ENCODE results near the gene PPM1H.

PPM1H gene

DNA sequence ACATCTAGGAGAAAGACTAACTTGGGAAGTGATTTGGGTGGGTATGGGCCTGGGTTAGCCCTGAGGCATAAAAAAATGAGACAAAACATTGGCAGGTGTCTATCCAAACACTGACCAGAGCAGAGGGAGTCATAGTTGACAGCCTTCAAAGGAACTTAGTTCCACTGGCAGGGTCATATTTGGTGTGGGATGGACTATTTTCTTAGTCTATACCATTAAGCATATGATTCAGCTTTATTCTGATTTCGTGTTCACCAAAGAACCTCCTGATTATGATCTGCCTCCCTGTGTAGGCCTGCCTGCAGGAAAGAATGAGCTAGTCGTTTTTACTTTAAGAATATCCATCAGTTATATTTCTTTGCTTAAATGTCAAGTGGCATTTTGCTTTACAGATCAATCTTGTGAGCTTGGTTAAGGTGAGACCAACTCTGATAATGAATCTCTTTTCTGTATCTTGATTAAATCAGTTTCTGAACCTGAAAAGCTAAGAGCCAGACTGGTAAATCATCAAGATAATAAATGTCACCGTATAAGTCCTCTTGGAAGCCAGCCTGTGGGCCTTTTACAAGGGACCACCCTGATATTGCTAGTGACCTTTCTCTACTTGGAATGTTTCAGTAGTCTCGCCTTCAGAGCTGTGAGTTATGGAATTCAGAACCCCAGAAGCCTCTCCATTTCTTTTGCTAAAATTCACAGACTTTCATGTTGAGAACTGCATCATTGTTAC, 285.4 kb downstream of the PPM1H start:
- no peak for DNase-seq (ENCODE audit: low read depth in 2 of 2)

DNA sequence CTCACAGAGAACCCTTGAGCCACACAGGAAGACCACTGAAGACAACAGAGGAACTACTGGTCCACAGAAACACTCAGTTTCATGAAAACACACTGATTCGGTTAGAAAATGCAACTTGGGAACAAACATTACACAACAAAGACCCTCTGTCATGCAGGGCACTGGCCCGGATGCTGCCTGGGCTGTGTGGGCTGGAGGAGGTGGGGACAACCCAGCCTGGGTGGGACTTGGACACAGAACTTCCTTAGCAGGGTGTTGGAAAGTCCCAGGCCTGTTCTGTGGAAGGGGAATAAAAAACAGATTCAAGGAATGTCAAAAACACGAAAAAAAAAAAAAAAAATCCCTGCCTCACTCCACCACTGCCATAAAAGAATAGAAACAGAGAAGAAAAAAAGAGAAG, 287.4 kb downstream of the PPM1H start:
- DNase-seq (ENCODE audit: low read depth in 2 of 2): no peak

GRCh38 chr12:62646566-62646965, 288.4 kb downstream of the PPM1H start:
- no peak for DNase-seq (ENCODE audit: low read depth in 2 of 2)

DNA sequence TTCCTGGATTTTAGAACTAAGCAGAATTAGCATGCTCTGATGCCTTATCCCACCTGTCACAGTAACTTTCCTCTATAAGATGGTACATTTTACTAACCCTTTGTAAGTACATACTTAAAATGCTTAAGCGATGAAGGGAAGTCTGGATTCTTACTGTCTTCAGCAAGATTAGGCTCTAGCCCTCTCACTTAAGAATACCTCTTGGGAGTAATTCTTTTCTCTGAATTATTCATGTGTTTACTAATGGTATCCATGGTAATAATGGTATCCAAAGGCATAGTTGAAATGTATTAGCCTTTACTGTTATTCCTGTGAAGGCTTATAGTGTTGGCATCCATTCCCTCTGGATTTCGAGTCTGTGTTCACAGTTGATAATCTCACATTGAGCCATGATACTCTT, 291.5 kb downstream of the PPM1H start:
- DNase-seq (ENCODE audit: low read depth in 2 of 2): no peak

- DNase-seq (ENCODE audit: low read depth in 2 of 2): no peak
These were observed 292.5 kb downstream of the PPM1H start for GRCh38 chr12:62642486-62642885.

- DNase-seq (ENCODE audit: low read depth in 2 of 2): no peak
These were observed 294.0 kb downstream of the PPM1H start for GRCh38 chr12:62640910-62641448.

DNA sequence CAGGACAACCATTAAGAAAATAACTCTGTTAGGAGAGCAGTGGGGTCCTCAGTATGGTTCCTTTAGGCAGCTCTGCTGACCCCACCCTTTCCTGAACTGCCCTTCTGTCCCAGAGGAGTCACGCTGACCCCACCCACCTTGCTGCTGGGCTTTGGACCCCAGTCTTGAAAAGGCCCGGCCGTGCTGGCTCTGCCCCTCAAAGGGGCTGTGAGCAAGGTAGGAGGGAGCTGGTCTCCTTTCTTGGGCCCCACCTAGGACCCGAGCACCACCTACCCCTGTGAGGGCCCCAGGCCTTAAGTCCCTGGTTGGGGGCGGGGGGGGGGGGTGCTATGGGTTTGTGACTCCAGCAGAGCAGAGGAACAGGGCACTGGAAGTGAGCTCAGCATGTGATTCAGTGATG, 297.3 kb downstream of the PPM1H start:
- DNase-seq (ENCODE audit: low read depth in 2 of 2): no peak

DNA sequence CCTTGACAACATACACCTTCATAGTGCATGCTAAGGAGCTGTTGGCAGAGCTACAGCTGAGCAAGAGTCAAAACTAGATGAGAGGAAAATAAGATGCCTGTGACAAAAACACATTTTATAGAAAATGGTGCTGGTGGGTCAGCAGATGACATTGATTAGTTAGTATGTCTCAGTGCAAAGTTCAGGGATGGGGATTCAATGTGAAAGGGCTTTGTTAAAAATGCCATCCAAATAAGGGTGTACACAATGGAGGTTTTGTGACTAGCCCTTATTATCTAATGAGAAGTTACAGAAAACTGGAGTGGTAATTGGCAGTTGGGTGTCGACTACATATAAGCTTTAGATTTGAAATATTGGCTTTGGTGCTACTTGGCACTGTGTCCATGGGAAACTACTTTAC, 299.3 kb downstream of the PPM1H start:
- no peak for DNase-seq (ENCODE audit: low read depth in 2 of 2)

DNA sequence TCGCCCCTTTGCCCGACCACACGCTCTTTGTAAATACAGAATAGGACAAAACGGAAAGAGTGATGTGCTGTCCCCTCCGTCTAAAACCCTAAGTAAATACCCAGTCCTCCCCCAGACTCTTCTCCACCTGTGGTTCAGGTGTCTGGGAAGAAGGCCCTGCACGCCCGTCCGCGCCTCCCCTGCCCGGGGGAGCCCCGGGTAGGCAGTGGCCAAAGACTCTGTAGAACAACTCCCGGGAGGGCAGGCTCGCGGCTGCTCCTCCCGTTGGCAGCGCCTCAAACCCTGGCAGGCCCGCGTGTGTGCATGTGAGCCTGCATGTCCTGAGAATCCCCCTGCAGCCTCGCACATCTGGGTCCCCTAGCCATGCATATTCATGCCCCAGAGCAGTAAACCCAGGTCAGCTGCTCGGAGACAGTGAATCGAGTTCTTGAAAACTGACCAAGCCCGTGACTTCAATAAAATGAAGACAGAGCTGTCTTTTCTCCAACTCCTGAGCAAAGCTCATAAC, 302.5 kb downstream of the PPM1H start:
- no peak for DNase-seq (ENCODE audit: low read depth in 2 of 2)

DNA sequence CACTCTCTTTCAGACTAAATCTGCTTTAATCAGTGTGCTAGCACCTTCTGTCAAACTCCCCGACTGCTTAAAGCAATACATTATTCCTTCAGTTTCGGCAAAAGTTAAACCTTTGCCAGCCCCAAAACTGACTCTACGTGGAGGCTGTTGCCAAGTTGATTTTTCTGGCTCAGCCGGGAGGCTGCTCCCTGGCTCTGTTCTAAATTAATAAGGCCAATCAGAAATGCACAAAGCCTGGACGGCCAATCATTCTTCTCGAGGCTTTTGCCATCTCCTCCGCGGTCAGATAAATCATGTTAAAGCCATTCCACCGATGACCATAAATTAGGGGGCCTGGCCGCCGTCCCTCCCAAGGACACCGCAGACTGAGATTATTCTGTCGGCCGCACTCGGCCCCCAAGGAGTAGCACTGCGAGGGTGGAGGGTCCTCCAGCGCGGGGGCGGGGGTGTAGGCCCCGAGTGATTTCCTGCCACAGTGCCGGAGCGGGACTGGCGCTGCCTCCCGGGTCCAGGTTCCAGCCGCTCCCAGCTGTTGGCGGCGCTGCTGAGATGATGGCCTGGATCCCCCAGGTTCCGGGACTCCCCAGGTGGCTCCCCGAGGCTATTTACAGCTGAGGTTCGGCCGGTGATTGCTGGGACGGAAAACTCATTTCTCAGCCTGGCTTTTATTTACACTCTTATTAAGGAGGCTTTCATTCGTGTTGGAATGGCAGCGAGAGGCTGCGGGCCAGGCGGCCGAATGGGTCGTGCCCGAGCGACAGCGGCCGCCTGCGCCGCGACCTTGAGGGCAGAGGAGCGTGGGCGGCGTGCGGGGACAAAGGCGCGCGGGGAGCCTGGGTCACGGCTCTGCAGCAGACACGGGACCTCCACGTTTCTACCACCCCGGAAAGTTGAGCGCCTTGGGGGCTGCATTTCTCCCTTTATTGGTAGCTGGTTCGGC, 303.2 kb downstream of the PPM1H start:
- DNase-seq (ENCODE audit: low read depth in 2 of 2): no peak

GRCh38 chr12:62629971-62630739, 304.8 kb downstream of the PPM1H start:
- no peak for DNase-seq (ENCODE audit: low read depth in 2 of 2)

DNA sequence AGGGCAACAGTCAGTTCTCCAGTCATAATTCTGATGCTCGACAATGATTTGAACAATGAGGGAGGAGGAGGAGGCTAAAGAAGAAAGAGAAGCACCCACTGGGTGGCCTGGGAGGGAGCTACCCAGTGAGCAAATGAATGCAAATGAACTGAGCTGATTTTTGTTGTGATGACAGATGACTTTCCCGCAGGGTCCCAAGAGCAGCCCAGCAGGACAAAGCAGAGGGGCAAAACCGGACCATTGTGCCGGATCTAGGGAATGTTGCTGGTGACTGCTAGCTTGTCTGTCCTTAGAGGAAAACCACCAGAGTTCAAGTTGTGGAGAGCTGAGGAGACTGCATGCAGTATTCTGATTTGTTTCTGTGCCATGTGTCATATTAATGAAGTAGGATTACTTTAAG, 305.5 kb downstream of the PPM1H start:
- DNase-seq (ENCODE audit: low read depth in 2 of 2): no peak

DNA sequence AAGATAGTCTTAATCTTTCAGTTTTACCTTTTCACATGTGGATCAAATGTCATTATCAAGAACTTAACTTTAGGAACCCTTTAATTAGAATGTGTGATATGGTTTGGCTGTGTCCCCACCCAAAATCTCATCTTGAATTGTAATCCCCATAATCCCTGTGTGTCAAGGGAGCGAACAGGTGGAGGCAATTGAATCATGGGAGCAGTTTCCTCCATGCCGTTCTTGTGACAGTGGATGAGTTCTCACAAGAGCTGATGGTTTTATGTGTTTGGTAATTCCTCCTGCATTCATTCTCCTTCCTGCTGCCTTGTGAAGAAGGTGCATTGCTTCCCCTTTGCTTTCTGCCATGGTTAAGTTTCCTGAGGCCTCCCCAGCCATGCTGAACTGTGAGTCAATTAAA, 307.8 kb downstream of the PPM1H start:
- no peak for DNase-seq (ENCODE audit: low read depth in 2 of 2)

GRCh38 chr12:62625228-62625627, 309.7 kb downstream of the PPM1H start:
- no peak for DNase-seq (ENCODE audit: low read depth in 2 of 2)

DNA sequence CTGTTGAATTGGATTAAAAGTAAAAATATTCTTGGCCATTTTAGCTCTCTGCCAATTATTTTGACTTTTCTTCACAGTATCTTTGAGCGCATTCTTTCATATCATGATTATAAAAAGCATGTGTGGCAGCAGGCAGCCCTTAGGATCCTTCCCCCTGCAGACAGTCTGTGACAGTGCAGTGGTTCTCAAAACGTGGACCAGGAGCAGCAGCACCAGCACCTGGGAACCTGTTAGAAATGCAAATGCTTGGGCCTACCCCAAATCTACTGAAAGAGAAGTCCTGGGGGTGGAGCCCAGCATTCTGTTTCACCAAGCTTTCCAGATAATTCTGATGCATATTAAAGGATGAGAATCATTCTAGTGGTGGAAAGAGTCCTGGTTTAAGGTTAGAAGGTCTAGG, 312.8 kb downstream of the PPM1H start:
- DNase-seq (ENCODE audit: low read depth in 2 of 2): no peak

DNA sequence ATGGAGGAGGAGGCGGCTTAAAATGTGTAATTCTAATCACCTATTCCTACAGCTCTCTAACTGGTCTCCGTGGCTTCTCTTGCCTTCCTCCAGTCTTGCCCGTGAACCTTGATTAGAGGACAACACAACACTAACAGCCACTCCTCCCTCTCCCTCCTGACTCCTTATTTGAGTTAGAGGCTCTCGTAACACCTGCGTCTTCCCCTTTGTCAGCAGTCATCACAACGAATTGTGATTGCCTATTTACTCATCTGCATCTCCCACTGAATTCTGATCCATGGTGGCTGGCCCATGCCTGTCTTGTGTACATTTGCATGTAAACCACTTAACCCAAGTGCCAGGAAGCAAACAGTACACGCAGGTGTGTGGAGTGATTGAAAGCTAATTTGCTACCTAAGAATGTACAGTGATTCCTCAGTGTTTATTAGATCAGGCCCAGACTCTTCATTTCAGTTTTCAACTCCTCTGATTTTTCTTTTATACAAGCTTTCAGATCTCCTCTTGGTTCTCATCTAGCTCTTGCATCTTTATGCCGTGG, 313.8 kb downstream of the PPM1H start:
- DNase-seq (ENCODE audit: low read depth in 2 of 2): no peak

DNA sequence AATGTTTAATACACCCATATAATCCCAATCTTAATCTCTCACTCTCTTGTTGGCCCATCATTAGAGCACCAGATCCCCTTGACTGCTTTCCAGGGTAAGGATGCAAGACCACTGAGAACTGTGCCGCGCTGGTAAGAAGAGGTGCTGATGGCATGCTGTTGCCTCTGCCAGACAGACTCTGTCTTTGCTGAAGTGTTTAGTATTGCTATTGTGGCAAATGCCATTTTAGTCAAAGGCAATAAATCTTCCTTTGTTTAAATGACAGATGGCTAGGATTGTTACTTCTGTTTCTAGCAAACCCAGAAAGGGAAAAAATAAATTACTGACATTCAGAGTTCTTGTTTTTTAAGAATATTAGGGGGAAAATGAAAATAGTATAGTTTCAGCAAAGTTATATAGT, 316.0 kb downstream of the PPM1H start:
- DNase-seq (ENCODE audit: low read depth in 2 of 2): no peak

DNA sequence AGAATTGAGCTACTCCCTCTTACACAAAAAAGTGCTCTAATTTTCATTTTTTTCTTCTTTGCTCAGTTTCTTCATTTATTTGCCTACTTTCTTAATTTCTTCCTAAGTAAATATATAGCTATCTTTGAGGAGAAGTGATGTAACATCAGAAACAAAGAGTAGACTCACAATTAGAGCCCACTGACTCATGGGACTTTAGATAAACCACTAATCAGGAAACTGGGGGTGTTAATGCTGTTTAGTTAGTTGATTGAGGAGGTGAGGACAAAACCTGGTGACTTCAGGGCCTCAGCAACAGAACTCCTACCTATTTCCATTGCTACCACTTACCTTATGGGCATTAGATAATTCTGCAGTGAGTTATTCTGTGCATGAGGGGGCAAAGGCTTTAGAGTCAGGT, 316.6 kb downstream of the PPM1H start:
- no peak for DNase-seq (ENCODE audit: low read depth in 2 of 2)

DNA sequence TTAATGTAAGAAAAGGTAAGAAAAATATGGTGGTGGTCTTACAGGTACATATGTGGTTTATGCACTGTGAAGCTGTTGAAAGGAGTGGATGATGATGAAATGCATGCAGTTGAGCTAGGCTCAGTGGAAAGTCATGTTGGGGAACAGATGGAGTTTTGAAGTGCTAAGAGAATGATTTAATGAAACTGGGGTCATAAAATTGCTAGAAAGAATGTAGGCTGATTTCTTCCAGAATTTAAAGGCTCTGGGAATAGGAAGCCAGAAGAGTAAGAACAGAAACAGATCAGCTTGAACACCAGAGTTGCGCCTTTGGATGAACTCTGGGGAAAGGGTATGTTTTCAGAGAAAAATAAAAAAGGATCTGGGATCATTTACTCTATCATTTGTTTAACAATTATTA, 321.9 kb downstream of the PPM1H start:
- DNase-seq (ENCODE audit: low read depth in 2 of 2): no peak

DNA sequence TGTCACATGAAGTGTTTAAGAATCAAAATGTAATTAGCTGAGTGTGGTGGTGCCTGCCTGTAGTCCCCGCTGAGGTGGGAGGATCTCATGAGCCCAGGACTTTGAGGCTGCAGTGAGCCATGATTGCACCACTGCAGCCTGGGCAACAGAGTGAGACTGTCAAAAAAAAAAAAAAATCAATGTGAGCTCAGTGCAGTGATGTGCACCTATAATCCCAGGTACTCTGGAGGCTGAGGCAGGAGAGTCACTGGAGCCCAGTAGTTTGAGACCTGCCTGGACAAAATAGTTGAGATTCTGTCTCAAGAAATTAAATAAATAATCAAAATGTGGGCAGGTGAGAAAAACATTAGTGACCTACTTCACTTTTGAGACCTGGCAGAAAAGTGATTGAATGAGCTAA, 328.3 kb downstream of the PPM1H start:
- DNase-seq (ENCODE audit: low read depth in 2 of 2): no peak

DNA sequence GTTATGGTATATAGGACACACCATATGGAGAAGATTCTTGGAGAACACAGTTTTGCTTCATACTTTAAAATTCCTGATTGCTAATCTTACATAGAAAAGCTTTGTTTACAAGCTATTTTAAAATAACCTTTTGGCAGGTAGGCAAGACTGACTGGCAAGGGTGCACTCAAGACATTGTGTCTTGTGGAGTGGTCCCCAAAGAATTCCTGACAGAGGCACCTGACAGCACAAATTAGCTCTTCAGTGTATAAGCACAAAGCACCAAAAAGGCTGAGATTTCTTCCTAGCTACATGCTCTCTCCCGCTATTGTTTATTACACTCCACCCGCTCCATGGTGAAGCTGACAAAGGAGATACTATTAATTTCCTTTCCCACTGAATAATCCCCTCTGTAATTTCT, 329.0 kb downstream of the PPM1H start:
- DNase-seq (ENCODE audit: low read depth in 2 of 2): no peak

- no peak for DNase-seq (ENCODE audit: low read depth in 2 of 2)
These were observed 330.1 kb downstream of the PPM1H start for GRCh38 chr12:62604871-62605270.

All from stimulated activated CD8-positive, alpha-beta memory T cell treated with anti-CD3 and anti-CD28 coated beads, Interleukin-2, amount 100 ng/mL, for 48 hours (primary cell).